Melanocyte of skin (primary cell): ENCODE data around the gene TUBG1. TPM values are rescaled to one million over a fixed set of nuclear protein-coding genes. Genes with fewer than 3 reads are reported as not detected.

ENCODE experiments used
- total RNA-seq, 2 donors: library from RNA; depleted of rRNA; stranded (reverse); fragments of >200 nt; gene quantifications; 2 replicates each; pipeline ENCODE4 v1.2.3, GENCODE V29; 2012

TUBG1 gene
- total RNA-seq: 100 to 1,000 TPM in 1 of 2 donors, 10 to 100 TPM in 1; 49.2 to 131 TPM

GRCh38 chr17:42609182-42609813 lies at the start of gene TUBG1, which contains the start of gene RETREG3:
Gene TUBG1 (plus strand): TSS chr17:42609683. CDS start chr17:42609738, 55 bp downstream.
Gene RETREG3 (minus strand): TSS chr17:42609374. CDS start chr17:42609324, 50 bp downstream.

GRCh38 chr17:42561897-42562387 lies 47.5 kb upstream of the TUBG1 start, which contains the start of gene COASY:
Gene COASY (plus strand): TSS chr17:42562148. CDS start chr17:42562623, 475 bp downstream.

GRCh38 chr17:42566883-42567573 lies 42.5 kb upstream of the TUBG1 start, which contains the start of gene MLX:
Gene MLX (plus strand): TSS chr17:42567100. CDS start chr17:42567125, 25 bp downstream.

GRCh38 chr17:42577532-42578281 lies 31.8 kb upstream of the TUBG1 start, which contains the start of gene PSMC3IP:
Gene PSMC3IP (minus strand): TSS chr17:42577729. CDS start chr17:42577686, 43 bp downstream.

GRCh38 chr17:42659079-42659931 lies 49.8 kb downstream of the TUBG1 start, which contains the start of gene TUBG2:
Gene TUBG2 (plus strand): TSS chr17:42659284. CDS start chr17:42659504, 220 bp downstream.

Other genes with a start within 250 kb of the TUBG1 start
- 100 to 1,000 TPM; 142 to 172 TPM for gene STAT3, start 221.2 kb upstream of the TUBG1 start, total RNA-seq
- 100 to 1,000 TPM; 118 to 153 TPM for gene CAVIN1, start 186.4 kb upstream of the TUBG1 start, total RNA-seq
- gene ATP6V0A1, start 150.8 kb upstream of the TUBG1 start, total RNA-seq: 100 to 1,000 TPM; 108 to 158 TPM
- 10 to 100 TPM; 43.6 to 83.6 TPM for gene NAGLU, start 73.4 kb upstream of the TUBG1 start, total RNA-seq
- gene HSD17B1, start 56.8 kb upstream of the TUBG1 start, total RNA-seq: 1 to 10 TPM in 1 of 2 donors, under 1 TPM in 1; 1.00 to 1.0 TPM
- gene COASY, start 47.5 kb upstream of the TUBG1 start, total RNA-seq: 10 to 100 TPM; 19.6 to 32.6 TPM
- gene MLX, start 42.6 kb upstream of the TUBG1 start, total RNA-seq: 10 to 100 TPM; 39.6 to 55.3 TPM
- 1 to 10 TPM; 7.9 to 9.0 TPM for gene PSMC3IP, start 32.0 kb upstream of the TUBG1 start, total RNA-seq
- 10 to 100 TPM; 69.3 to 91.9 TPM for gene RETREG3, start 309 bp upstream of the TUBG1 start, total RNA-seq
- 10 to 100 TPM; 11.3 to 16.9 TPM for gene TUBG2, start 49.6 kb downstream of the TUBG1 start, total RNA-seq
- 1 to 10 TPM; 8.3 to 10.0 TPM for gene PLEKHH3, start 67.3 kb downstream of the TUBG1 start, total RNA-seq
- 1 to 10 TPM; 1.3 to 1.7 TPM for gene CCR10, start 72.2 kb downstream of the TUBG1 start, total RNA-seq
- gene CNTNAP1, start 72.8 kb downstream of the TUBG1 start, total RNA-seq: 10 to 100 TPM in 1 of 2 donors, 1 to 10 TPM in 1; 8.0 to 34.1 TPM
- gene EZH1, start 135.4 kb downstream of the TUBG1 start, total RNA-seq: 10 to 100 TPM; 11.0 to 24.8 TPM
- 1 to 10 TPM in 1 of 2 donors, under 1 TPM in 1; 0.67 to 1.0 TPM for gene RAMP2, start 151.5 kb downstream of the TUBG1 start, total RNA-seq
- 10 to 100 TPM; 63.3 to 73.3 TPM for gene VPS25, start 163.8 kb downstream of the TUBG1 start, total RNA-seq
- not detected for gene WNK4, start 170.9 kb downstream of the TUBG1 start, total RNA-seq
- gene COA3, start 189.0 kb downstream of the TUBG1 start, total RNA-seq: 10 to 100 TPM; 68.8 to 96.9 TPM
- gene CNTD1, start 189.2 kb downstream of the TUBG1 start, total RNA-seq: under 1 TPM in 1 of 2 donors, not detected in 1; under 0.01 TPM
- 10 to 100 TPM; 68.8 to 94.9 TPM for gene BECN1, start 214.6 kb downstream of the TUBG1 start, total RNA-seq
- 100 to 1,000 TPM; 113 to 178 TPM for gene PSME3, start 223.7 kb downstream of the TUBG1 start, total RNA-seq
- gene AOC2, start 234.9 kb downstream of the TUBG1 start, total RNA-seq: 1 to 10 TPM in 1 of 2 donors, under 1 TPM in 1; 1.00 to 1.0 TPM
- under 1 TPM; under 0.01 TPM for gene AOC3, start 241.5 kb downstream of the TUBG1 start, total RNA-seq